Measurements from ENCODE around the gene SETD5. TPM values are rescaled to one million over a fixed set of nuclear protein-coding genes. Genes with fewer than 3 reads are reported as not detected.
A peak's percentile ranks its signal among the peaks of the same experiment; 100 is the strongest.

Gene SETD5
- total RNA-seq, 2 donors from 2014 or later = 261 to 289 TPM

DNA sequence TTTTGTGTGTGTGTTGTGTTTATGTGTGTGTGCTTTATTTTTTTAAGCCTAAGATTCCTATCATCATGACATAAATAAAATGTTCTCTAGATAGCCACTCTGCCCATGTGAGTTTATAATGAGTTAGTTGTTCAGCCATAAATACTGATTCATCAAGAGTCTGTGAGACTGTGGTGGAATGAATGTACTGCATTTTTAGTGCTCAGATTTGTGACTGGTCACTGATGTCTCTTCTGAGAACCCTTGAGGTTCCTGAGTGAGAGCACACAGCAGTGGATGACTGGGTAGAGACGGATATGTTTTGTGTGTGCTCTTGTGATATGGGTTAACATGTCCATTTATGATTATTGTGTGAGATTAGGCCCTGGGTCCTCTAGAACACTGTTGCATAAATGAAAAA is 51.2 kb downstream of the SETD5 start:
- peak overlapping the region; percentile 5 for H3K27ac Mint-ChIP-seq
- no peaks in the 10 kb centered on the region for H3K4me1 Mint-ChIP-seq
- peaks cover 87% of the 10 kb centered on the region for H3K36me3 Mint-ChIP-seq (ENCODE audit: low read depth)
- no peak overlapping the region for H3K4me3 Mint-ChIP-seq
- no peak for DNase-seq
- Histone ChIP-seq H3K36me3 (ENCODE audit: control insufficient read depth, insufficient read depth, low read length) (peaks cover 96% of the 10 kb centered on the region), H3K9me3 (ENCODE audit: control insufficient read depth, low read length) (no peaks in the 10 kb centered on the region), H3K9ac (ENCODE audit: extremely low read depth, low read length, poor library complexity, severe bottlenecking) (no peak overlapping the region), H3K27ac (ENCODE audit: low read depth, low read length) (no peak overlapping the region), H3K4me1 (ENCODE audit: control insufficient read depth, insufficient read depth, low read length) (no peaks in the 10 kb centered on the region), H3K4me3 (ENCODE audit: low read length) (no peak overlapping the region), H3K27me3 (ENCODE audit: control insufficient read depth, insufficient read depth, low read length, poor library complexity, severe bottlenecking) (no peaks in the 10 kb centered on the region)
- no peaks in the 10 kb centered on the region for H3K27me3 Mint-ChIP-seq (ENCODE audit: insufficient read depth)
- no peak for TF ChIP-seq CTCF (conservative IDR thresholded peaks at IDR 0.05)
- WGBS, 2 experiments (ENCODE audit: insufficient coverage in 1 of 2, insufficient read length in 1 of 2) = 92% methylated on average over 1 of the region's 1 CpG; no CpG with 5 or more reads in 1 of the 2 experiments
- no peaks in the 10 kb centered on the region for H3K9me3 Mint-ChIP-seq

- peaks cover 81% of the 10 kb centered on the region for H3K36me3 Mint-ChIP-seq (ENCODE audit: low read depth)
- H3K27ac Mint-ChIP-seq = no peak overlapping the region
- WGBS, 2 experiments (ENCODE audit: insufficient coverage in 1 of 2, insufficient read length in 1 of 2) = 100% methylated on average over 1 of the region's 1 CpG; no CpG with 5 or more reads in 1 of the 2 experiments
- no peaks in the 10 kb centered on the region for H3K27me3 Mint-ChIP-seq (ENCODE audit: insufficient read depth)
- no peak overlapping the region for H3K9ac ChIP-seq (ENCODE audit: extremely low read depth, low read length, poor library complexity, severe bottlenecking)
- no peaks in the 10 kb centered on the region for H3K4me1 ChIP-seq (ENCODE audit: control insufficient read depth, insufficient read depth, low read length)
- no peaks in the 10 kb centered on the region for H3K27me3 ChIP-seq (ENCODE audit: control insufficient read depth, insufficient read depth, low read length, poor library complexity, severe bottlenecking)
- H3K36me3 ChIP-seq (ENCODE audit: control insufficient read depth, insufficient read depth, low read length) = peaks cover 94% of the 10 kb centered on the region
- H3K4me3 ChIP-seq (ENCODE audit: low read length) = no peak overlapping the region
- H3K4me1 Mint-ChIP-seq = no peaks in the 10 kb centered on the region
- DNase-seq = no peak
- no peaks in the 10 kb centered on the region for H3K9me3 Mint-ChIP-seq
- no peak overlapping the region for H3K27ac ChIP-seq (ENCODE audit: low read depth, low read length)
- H3K4me3 Mint-ChIP-seq = no peak overlapping the region
- H3K9me3 ChIP-seq (ENCODE audit: control insufficient read depth, low read length) = no peaks in the 10 kb centered on the region
- no peak for TF ChIP-seq CTCF (conservative IDR thresholded peaks at IDR 0.05)
Observed at GRCh38 chr3:9450126-9450525, 52.7 kb downstream of the SETD5 start.

- DNase-seq = no peak
- Mint-ChIP-seq H3K4me3 (no peak overlapping the region), H3K36me3 (ENCODE audit: low read depth) (peaks cover 81% of the 10 kb centered on the region), H3K9me3 (no peaks in the 10 kb centered on the region), H3K27ac (no peak overlapping the region), H3K27me3 (ENCODE audit: insufficient read depth) (no peaks in the 10 kb centered on the region), H3K4me1 (no peaks in the 10 kb centered on the region)
- no peaks in the 10 kb centered on the region for H3K27me3 ChIP-seq (ENCODE audit: control insufficient read depth, insufficient read depth, low read length, poor library complexity, severe bottlenecking)
- no peaks in the 10 kb centered on the region for H3K9me3 ChIP-seq (ENCODE audit: control insufficient read depth, low read length)
- H3K27ac ChIP-seq (ENCODE audit: low read depth, low read length) = no peak overlapping the region
- H3K4me1 ChIP-seq (ENCODE audit: control insufficient read depth, insufficient read depth, low read length) = no peaks in the 10 kb centered on the region
- WGBS, 2 experiments (ENCODE audit: insufficient coverage in 1 of 2, insufficient read length in 1 of 2) = 99% methylated on average over 2 of the region's 2 CpGs; no CpG with 5 or more reads in 1 of the 2 experiments
- H3K9ac ChIP-seq (ENCODE audit: extremely low read depth, low read length, poor library complexity, severe bottlenecking) = no peak overlapping the region
- TF ChIP-seq CTCF (conservative IDR thresholded peaks at IDR 0.05) = no peak
- peaks cover 97% of the 10 kb centered on the region for H3K36me3 ChIP-seq (ENCODE audit: control insufficient read depth, insufficient read depth, low read length)
- no peak overlapping the region for H3K4me3 ChIP-seq (ENCODE audit: low read length)
Observed at GRCh38 chr3:9450991-9451390, 53.6 kb downstream of the SETD5 start.

Measured in endodermal cell (in vitro differentiated cells).